Coronary artery (tissue), 2 donors: ENCODE data around the gene HOXB5.

Source experiments
- DNase-seq: peaks from one replicate; pipeline ENCODE4 v3.0.0-alpha.2; 2017; ENCODE audit warnings: low spot score
- H3K27ac ChIP-seq, 2 donors: fragments of 200-600 bp; sonication (generic); one replicate each; pipeline ENCODE4 v1.5.1; 2016 to 2019
- H3K4me3 ChIP-seq: fragments of 200-600 bp; sonication (generic); 2 replicates; pipeline ENCODE4 v1.5.1; 2016; ENCODE audit warnings: mild to moderate bottlenecking, moderate library complexity
- CTCF ChIP-seq: fragments of 200-600 bp; sonication (generic); IDR thresholded peaks from one replicate; pipeline ENCODE4 v1.5.1; 2019; ENCODE audit warnings: antibody characterized with exemption

Gene HOXB5

DNA sequence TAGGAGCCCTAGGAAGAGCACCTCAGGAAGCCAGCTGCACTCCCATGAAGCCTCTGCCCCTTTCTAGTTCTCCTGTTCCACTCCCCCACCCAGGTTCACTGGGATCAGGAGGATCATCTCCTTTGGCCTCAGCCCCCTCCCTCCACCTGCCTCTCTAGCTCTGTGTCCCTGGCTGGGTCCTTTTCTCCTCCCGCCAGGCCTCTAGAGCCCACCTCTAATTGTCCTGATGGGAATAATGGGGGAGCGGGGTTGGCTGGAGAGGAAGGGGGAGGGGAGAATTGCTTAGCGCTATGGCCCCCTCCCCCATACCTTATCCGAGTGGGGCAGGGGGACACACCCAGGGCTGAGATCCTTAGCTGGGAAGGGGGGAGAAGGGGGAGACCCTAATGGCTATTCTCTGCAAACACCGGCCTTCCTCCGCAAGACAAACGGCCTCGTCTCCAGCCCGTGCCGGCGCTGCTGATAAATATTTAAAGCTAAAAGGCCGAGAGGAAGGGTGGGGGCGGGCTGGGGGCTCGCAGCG, 16.2 kb upstream of the HOXB5 start:
- DNase-seq, result no peak
- no peak for TF ChIP-seq CTCF
- Histone ChIP-seq H3K27ac (peak overlapping the region in 1 of 2 donors; percentile 52), H3K4me3 (peak overlapping the region; percentile 55)

DNA sequence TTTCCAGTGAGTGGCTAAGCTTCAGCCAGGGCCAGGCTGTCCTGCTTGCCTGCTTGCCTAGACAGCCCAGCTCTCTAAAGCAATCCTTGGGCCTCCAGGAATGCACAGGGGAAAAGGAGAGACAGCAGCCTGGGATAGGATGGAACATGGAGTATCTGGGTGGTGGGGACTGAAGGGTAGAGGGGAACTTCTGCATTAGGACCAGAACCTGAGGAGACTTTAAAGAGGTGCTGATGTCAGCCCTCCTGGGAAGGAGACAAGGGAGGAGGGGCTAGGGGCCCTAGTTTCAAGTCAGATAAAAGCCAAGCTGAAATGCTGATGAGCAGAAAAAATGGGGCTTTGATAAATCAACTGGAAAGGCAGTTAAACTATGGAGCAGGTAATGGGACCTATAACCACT, 15.5 kb upstream of the HOXB5 start:
- Histone ChIP-seq H3K27ac (no peak overlapping the region), H3K4me3 (no peak overlapping the region)
- no peak for DNase-seq
- no peak for TF ChIP-seq CTCF

- H3K4me3 ChIP-seq, result no peak overlapping the region
- no peak overlapping the region for H3K27ac ChIP-seq
- TF ChIP-seq CTCF, result no peak
- DNase-seq, result no peak
These were observed 14.9 kb upstream of the HOXB5 start for GRCh38 chr17:48608494-48608834.

DNA sequence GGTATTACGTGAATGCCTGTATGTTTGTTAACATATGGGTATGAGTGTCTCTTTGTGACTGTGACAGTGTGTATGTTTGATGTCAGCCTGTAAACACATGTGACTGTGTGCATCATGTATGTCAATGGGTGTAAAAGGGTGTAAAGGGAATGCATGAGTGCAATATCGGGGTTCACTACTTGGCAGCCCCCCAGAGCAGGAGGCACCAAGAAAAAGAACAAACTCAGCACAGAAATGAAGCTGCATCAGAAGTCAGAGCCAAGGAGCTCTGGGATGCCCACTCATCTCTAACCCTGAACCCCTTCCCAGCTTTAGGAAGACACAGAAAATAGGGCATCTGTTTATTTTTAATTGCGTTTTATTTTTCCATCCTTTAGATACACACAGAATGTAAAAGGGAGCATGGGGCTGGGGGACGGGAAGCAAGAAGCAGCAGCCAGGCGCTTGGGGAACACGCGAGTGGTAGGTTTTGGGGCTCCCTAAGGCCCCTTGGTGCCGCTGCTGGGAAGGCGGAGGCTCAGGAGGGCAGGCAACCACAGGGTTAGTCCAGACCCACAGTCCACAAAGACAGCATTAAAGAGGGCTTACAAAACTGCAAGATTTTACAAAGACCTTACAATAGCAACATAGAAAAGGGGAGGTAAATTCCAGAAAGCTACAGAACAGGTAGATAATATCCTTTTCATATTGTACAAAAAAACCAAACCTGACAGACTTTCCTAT, 13.5 kb upstream of the HOXB5 start:
- TF ChIP-seq CTCF, result no peak
- H3K27ac ChIP-seq, result no peak overlapping the region
- no peak overlapping the region for H3K4me3 ChIP-seq
- no peak for DNase-seq

DNA sequence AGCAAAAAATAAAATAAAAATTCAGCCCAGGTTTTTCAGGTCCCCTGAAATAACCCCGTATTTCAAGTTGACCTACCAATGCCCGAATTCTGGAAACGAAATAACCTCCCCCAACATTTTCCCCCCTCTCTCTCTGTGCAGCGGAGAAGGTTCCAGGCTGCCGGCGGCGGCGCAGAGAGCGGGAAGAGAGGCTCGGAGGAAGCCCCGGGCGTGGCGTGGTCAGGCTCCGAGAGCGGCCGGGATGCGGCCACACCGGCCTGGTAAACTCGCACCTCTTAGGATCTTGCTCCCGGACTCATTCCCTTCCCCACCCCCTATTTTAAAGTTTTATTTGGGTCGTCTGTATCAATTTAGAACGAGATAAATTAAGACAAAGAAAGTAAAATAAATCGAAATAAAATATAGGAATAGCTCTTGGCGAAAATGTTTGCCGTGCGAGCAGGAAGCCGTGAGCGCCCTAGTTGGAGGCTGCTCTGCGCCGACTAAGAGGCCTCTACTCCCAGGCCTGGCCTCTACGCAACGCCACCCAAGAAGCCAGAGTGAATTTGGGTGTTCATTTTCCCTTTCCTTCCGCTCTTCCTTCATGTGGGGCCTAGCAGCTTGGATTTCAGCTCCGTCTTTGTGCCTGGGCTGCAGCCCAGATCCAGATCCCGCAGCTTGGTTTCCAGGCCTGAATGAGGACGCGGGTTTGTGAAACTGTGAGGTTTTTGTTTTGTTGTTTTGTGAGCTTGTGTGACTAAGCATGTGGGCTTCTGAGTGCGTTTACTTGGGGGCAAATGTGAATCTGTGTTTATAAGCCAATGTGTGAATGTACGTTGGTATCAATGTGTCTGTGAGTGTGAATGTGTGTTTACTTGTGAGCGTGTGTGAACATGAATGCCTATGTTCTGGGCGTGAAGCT, 12.7 kb upstream of the HOXB5 start:
- TF ChIP-seq CTCF, result no peak
- Histone ChIP-seq H3K4me3 (no peak overlapping the region), H3K27ac (no peak overlapping the region)
- DNase-seq, result no peak

- TF ChIP-seq CTCF, result no peak
These were observed 11.9 kb upstream of the HOXB5 start for GRCh38 chr17:48605409-48605919.

More at GRCh38 chr17:48605409-48605919, 11.9 kb upstream of the HOXB5 start:
- DNase-seq, result no peak
- Histone ChIP-seq H3K4me3 (no peak overlapping the region), H3K27ac (no peak overlapping the region)
